ENCODE data around the gene RPL15. TPM values are rescaled to one million over a fixed set of nuclear protein-coding genes. Genes with fewer than 3 reads are reported as not detected.

RPL15 gene
- polyA plus RNA-seq, 4 donors, result 1,526 to 3,526 (median 2,791) TPM

DNA sequence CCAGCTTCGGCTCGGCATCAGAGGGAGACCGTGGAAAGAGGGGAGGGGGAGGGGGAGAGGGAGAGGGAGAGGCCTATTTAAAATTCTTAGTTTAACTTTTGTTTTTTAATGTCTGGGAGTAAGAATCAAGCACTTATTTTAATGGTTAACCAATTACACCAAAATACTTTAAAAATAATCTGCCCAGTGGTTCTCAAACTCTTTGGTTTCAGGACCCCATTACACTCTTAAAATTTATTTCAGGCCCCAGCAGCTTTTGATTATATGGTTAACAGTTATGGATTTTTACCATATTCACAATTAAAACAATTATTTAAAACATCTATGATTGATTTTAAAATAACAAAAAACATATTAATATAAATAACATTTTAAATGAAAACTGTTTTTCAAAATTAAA is 44.6 kb upstream of the RPL15 start:
- H3K4me1 ChIP-seq (ENCODE audit: control insufficient read depth in 3 of 3, insufficient read depth in 2 of 3, low read depth in 1 of 3, low read length in 2 of 3), result no peaks in the 10 kb centered on the region
- H3K4me3 ChIP-seq (ENCODE audit: low read depth in 1 of 3, low read length in 3 of 3), result no peak overlapping the region
- H3K27ac ChIP-seq (ENCODE audit: low read depth in 1 of 3, low read length in 2 of 3), result no peak overlapping the region
- H3K36me3 ChIP-seq (ENCODE audit: control insufficient read depth in 3 of 3, insufficient read depth in 2 of 3, low read depth in 1 of 3, low read length in 3 of 3), result no peaks in the 10 kb centered on the region
- 91 to 100% methylated on average over 2 to 3 of the region's 3 CpGs; no CpG with 5 or more reads in 1 of the 3 donors for WGBS, 3 donors
- DNase-seq (no peak), FAIRE-seq (no peak)
- H3K9me3 ChIP-seq (ENCODE audit: control insufficient read depth in 2 of 2, insufficient read depth in 1 of 2, low read depth in 1 of 2, low read length in 1 of 2), result no peaks in the 10 kb centered on the region
- H3K27me3 ChIP-seq (ENCODE audit: control insufficient read depth in 3 of 3, insufficient read depth in 3 of 3, low read length in 3 of 3), result no peaks in the 10 kb centered on the region

DNA sequence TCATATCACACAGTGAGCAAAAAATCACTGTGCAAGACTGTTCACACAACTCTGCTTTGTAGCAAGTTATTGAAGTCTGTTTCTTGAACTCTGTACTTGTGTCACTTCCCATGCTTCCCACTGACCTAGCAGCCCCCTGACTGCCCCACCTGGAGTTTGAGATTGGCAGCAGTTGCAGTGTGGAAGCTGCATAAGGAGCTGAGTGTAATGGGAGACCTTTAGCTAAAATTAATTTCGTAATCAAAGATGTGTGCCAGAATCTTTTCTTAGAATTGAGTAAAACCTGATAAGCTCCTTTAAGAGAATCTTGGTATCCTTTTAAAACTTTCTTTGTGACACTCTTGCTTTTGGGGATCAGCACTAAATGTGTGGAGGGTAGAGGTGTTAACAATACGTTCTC is 43.0 kb upstream of the RPL15 start:
- Histone ChIP-seq H3K36me3 (ENCODE audit: control insufficient read depth in 3 of 3, insufficient read depth in 2 of 3, low read depth in 1 of 3, low read length in 3 of 3) (peaks cover 0 to 8% (median 0%) of the 10 kb centered on the region in 3 donors), H3K9me3 (ENCODE audit: control insufficient read depth in 2 of 2, insufficient read depth in 1 of 2, low read depth in 1 of 2, low read length in 1 of 2) (peaks cover 0 to 6% of the 10 kb centered on the region in 2 donors), H3K27ac (ENCODE audit: low read depth in 1 of 3, low read length in 2 of 3) (no peak overlapping the region), H3K4me3 (ENCODE audit: low read depth in 1 of 3, low read length in 3 of 3) (no peak overlapping the region), H3K27me3 (ENCODE audit: control insufficient read depth in 3 of 3, insufficient read depth in 3 of 3, low read length in 3 of 3) (no peaks in the 10 kb centered on the region), H3K4me1 (ENCODE audit: control insufficient read depth in 3 of 3, insufficient read depth in 2 of 3, low read depth in 1 of 3, low read length in 2 of 3) (no peaks in the 10 kb centered on the region)
- WGBS, 3 donors, result 79 to 81% (median 79%) methylated on average over 2 of the region's 2 CpGs
- FAIRE-seq, result no peak
- DNase-seq, result no peak

DNA sequence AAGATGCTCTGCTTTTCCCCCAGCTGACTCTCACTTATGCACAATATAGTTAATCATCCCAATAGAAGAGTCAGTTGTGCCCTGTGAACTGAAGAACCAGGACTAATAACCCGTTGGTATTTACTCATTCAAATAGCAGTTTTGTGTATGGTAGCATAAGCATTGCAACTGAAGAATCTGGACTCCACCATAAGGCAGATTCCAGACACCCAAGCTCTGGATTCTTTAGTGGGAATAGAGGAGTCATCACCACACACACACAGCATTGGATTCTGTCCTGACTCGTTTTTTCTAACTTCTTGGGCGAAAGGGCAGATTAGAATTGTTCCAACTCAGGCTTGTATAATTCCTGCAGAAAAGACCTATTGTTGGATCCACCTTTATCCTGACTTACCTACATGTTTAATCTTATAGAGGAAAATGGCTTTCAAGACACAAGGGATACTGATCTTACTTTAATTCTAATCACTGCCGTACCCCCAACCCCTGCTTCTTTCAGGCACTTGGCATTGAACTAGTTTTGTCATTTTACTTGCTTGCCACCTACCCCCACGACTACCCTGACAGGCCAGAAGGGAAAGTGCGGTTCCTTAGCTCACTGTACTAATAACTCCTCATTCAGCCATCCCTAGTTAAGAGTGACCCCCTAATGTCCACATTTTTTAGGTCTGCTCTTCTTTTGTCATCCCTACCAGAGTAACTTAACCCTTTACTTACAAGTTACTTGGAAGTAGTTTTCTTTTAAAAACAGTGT is 42.4 kb upstream of the RPL15 start:
- Histone ChIP-seq H3K4me3 (ENCODE audit: low read depth in 1 of 3, low read length in 3 of 3) (no peak overlapping the region), H3K9me3 (ENCODE audit: control insufficient read depth in 2 of 2, insufficient read depth in 1 of 2, low read depth in 1 of 2, low read length in 1 of 2) (peaks cover 0 to 6% of the 10 kb centered on the region in 2 donors), H3K27ac (ENCODE audit: low read depth in 1 of 3, low read length in 2 of 3) (no peak overlapping the region), H3K4me1 (ENCODE audit: control insufficient read depth in 3 of 3, insufficient read depth in 2 of 3, low read depth in 1 of 3, low read length in 2 of 3) (no peaks in the 10 kb centered on the region), H3K27me3 (ENCODE audit: control insufficient read depth in 3 of 3, insufficient read depth in 3 of 3, low read length in 3 of 3) (no peaks in the 10 kb centered on the region), H3K36me3 (ENCODE audit: control insufficient read depth in 3 of 3, insufficient read depth in 2 of 3, low read depth in 1 of 3, low read length in 3 of 3) (peaks cover 0 to 10% (median 0%) of the 10 kb centered on the region in 3 donors)
- FAIRE-seq, result no peak
- DNase-seq, result no peak
- 67 to 74% (median 72%) methylated on average over 6 of the region's 6 CpGs for WGBS, 3 donors

DNA sequence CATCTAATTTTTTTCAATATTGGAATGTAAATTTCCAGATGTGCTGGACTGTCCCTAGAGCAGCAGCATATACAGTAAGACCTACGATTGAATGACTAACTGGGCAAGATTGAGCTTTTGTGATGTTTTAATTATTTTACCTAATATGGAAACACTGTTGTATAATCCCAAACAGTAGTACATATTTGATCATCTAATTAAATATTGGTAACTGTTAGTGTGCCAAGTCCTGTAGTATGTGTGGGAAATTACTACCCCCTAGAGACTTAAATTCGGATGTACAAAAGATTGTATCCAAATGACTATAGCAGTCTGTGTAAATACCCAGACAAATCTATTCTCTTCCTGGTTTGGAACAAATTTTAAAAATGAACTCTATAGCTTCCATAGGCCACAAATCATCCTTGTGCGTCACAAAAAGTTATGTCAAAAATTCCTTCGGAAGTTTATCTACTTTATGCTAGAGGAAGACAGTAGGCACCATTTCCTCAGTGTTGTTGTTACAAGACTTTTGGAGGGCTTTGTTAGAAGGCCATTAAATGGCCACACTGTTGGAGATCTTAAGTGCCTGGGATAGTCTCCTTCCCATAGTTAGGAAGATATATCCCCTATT is 41.7 kb upstream of the RPL15 start:
- Histone ChIP-seq H3K9me3 (ENCODE audit: control insufficient read depth in 2 of 2, insufficient read depth in 1 of 2, low read depth in 1 of 2, low read length in 1 of 2) (peaks cover 0 to 6% of the 10 kb centered on the region in 2 donors), H3K27me3 (ENCODE audit: control insufficient read depth in 3 of 3, insufficient read depth in 3 of 3, low read length in 3 of 3) (no peaks in the 10 kb centered on the region), H3K4me3 (ENCODE audit: low read depth in 1 of 3, low read length in 3 of 3) (no peak overlapping the region), H3K36me3 (ENCODE audit: control insufficient read depth in 3 of 3, insufficient read depth in 2 of 3, low read depth in 1 of 3, low read length in 3 of 3) (peaks cover 0 to 11% (median 0%) of the 10 kb centered on the region in 3 donors), H3K27ac (ENCODE audit: low read depth in 1 of 3, low read length in 2 of 3) (no peak overlapping the region), H3K4me1 (ENCODE audit: control insufficient read depth in 3 of 3, insufficient read depth in 2 of 3, low read depth in 1 of 3, low read length in 2 of 3) (no peaks in the 10 kb centered on the region)
- FAIRE-seq (no peak), DNase-seq (no peak)
- 82 to 93% (median 87%) methylated on average over 4 of the region's 4 CpGs for WGBS, 3 donors

DNA sequence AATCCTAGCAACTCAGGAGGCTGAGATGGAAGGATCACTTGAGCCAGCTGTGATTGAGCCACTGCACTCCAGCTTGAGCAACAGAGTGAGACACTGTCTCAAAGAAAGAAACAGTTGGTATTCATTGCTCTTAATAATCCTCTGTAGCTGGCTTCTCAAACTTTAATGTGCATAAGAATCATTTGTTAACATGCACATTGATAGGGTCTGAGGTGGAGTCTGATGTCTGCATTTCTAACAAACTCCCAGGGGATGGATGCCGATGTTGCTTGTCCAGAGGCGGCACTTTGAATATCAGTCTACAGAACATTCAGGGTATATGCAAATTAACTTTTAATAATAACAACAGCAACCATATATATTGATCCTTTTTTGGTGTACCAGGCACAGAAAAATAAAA is 40.0 kb upstream of the RPL15 start:
- FAIRE-seq, result no peak
- H3K9me3 ChIP-seq (ENCODE audit: control insufficient read depth in 2 of 2, insufficient read depth in 1 of 2, low read depth in 1 of 2, low read length in 1 of 2), result peaks cover 0 to 6% of the 10 kb centered on the region in 2 donors
- H3K27ac ChIP-seq (ENCODE audit: low read depth in 1 of 3, low read length in 2 of 3), result no peak overlapping the region
- H3K4me1 ChIP-seq (ENCODE audit: control insufficient read depth in 3 of 3, insufficient read depth in 2 of 3, low read depth in 1 of 3, low read length in 2 of 3), result no peaks in the 10 kb centered on the region
- no peak overlapping the region for H3K4me3 ChIP-seq (ENCODE audit: low read depth in 1 of 3, low read length in 3 of 3)
- 88 to 96% (median 90%) methylated on average over 2 of the region's 2 CpGs for WGBS, 3 donors
- DNase-seq, result no peak
- H3K27me3 ChIP-seq (ENCODE audit: control insufficient read depth in 3 of 3, insufficient read depth in 3 of 3, low read length in 3 of 3), result no peaks in the 10 kb centered on the region
- peaks cover 0 to 11% (median 0%) of the 10 kb centered on the region in 3 donors for H3K36me3 ChIP-seq (ENCODE audit: control insufficient read depth in 3 of 3, insufficient read depth in 2 of 3, low read depth in 1 of 3, low read length in 3 of 3)

DNA sequence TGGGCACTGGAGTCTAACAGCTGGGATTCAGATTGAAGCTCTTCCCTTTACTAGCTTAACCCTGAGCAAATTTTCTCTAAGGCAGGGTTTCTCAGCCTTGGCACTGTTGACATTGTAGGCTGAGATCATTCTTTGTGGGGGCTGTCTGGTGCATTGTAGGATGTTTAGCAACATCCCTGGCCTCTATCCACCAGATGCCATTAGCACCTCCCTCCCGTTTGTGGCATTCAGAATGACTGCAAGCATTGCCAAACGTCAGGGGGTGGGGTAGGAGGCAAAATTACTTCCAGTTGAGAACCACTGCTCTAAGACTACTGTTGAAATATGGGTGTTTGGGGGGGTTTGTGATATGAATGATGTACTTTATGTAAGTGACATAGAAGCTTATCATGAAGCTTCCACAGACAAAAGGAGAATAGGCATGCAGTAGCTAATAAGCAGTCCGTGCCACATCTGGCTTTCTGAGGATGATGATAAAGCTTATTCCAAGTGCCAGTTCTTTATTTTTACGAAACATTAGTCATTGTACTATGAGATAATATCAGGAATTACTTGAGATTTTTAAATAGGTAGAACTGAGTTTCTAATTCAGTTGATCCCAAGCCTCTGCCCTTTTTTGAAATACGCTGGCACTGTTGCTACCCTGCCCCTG is 39.5 kb upstream of the RPL15 start:
- H3K4me1 ChIP-seq (ENCODE audit: control insufficient read depth in 3 of 3, insufficient read depth in 2 of 3, low read depth in 1 of 3, low read length in 2 of 3), result no peaks in the 10 kb centered on the region

DNA sequence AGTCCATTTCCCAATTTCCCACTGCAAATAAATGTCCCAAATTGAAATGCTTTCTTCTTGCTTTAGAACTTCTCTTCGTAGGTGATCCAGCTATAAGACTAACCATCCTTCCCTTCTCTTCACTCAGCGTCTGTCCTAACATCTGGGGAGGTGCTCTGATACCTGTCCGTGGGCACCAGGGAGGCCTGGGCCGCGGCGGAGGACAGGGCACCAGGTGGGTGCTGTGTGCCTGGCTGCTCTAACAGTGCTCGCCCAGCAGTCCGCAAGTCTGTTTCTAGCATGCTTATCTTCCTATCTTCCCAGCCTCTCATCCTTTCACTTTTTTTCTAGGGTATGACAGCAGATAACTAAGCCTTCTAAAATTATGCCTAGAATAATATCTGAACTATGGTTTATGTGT is 37.4 kb upstream of the RPL15 start:
- FAIRE-seq, result no peak
- 93 to 96% (median 94%) methylated on average over 8 of the region's 8 CpGs for WGBS, 3 donors
- no peak overlapping the region for H3K4me3 ChIP-seq (ENCODE audit: low read depth in 1 of 3, low read length in 3 of 3)

More for the DNA sequence above, 39.5 kb upstream of the RPL15 start:
- Histone ChIP-seq H3K27ac (ENCODE audit: low read depth in 1 of 3, low read length in 2 of 3) (no peak overlapping the region), H3K27me3 (ENCODE audit: control insufficient read depth in 3 of 3, insufficient read depth in 3 of 3, low read length in 3 of 3) (no peaks in the 10 kb centered on the region), H3K9me3 (ENCODE audit: control insufficient read depth in 2 of 2, insufficient read depth in 1 of 2, low read depth in 1 of 2, low read length in 1 of 2) (peaks cover 0 to 6% of the 10 kb centered on the region in 2 donors), H3K4me3 (ENCODE audit: low read depth in 1 of 3, low read length in 3 of 3) (no peak overlapping the region), H3K36me3 (ENCODE audit: control insufficient read depth in 3 of 3, insufficient read depth in 2 of 3, low read depth in 1 of 3, low read length in 3 of 3) (peaks cover 0 to 13% (median 0%) of the 10 kb centered on the region in 3 donors)
- 72 to 74% (median 74%) methylated on average over 5 of the region's 5 CpGs for WGBS, 3 donors
- FAIRE-seq (no peak), DNase-seq (no peak)

DNA sequence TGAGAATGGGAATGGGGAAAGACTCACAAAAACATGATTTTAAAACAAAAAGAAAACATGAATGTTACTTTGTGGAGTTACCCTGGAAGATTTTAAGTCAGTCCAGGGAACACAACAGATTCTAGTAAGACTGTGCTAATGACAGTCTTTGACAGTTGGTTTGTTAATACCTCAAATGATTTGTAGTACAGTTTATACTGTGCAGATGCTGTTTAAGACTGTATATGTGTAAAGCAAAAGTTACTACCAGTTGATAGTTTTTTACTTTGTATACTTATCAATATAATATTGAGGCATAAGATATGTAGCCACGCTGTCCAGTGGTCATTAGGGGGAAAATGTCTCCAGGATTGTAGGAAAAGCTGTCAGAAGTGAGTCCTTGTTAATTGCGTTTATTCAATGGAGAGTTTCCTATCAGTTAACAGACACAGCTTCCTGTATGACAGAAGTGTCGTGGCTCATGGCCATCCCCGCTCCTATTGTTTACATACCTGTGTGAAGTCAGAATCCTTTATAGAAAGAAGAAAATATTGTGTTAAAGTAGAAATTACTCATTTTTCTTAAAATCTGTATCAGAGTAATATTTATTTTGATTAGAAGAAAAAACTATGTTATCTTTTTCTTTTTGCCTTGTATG is 36.1 kb upstream of the RPL15 start:
- peaks cover 0 to 6% of the 10 kb centered on the region in 2 donors for H3K9me3 ChIP-seq (ENCODE audit: control insufficient read depth in 2 of 2, insufficient read depth in 1 of 2, low read depth in 1 of 2, low read length in 1 of 2)
- whole genome bisulfite sequencing, 3 donors, result 58 to 76% (median 69%) methylated on average over 4 of the region's 4 CpGs

More for the DNA sequence above, 37.4 kb upstream of the RPL15 start:
- H3K9me3 ChIP-seq (ENCODE audit: control insufficient read depth in 2 of 2, insufficient read depth in 1 of 2, low read depth in 1 of 2, low read length in 1 of 2), result peaks cover 0 to 6% of the 10 kb centered on the region in 2 donors
- no peak overlapping the region for H3K27ac ChIP-seq (ENCODE audit: low read depth in 1 of 3, low read length in 2 of 3)
- no peaks in the 10 kb centered on the region for H3K27me3 ChIP-seq (ENCODE audit: control insufficient read depth in 3 of 3, insufficient read depth in 3 of 3, low read length in 3 of 3)
- H3K36me3 ChIP-seq (ENCODE audit: control insufficient read depth in 3 of 3, insufficient read depth in 2 of 3, low read depth in 1 of 3, low read length in 3 of 3), result peaks cover 0 to 18% (median 0%) of the 10 kb centered on the region in 3 donors
- no peak for DNase-seq
- no peaks in the 10 kb centered on the region for H3K4me1 ChIP-seq (ENCODE audit: control insufficient read depth in 3 of 3, insufficient read depth in 2 of 3, low read depth in 1 of 3, low read length in 2 of 3)

More for the DNA sequence above, 36.1 kb upstream of the RPL15 start:
- DNase-seq, result no peak
- no peak overlapping the region for H3K4me3 ChIP-seq (ENCODE audit: low read depth in 1 of 3, low read length in 3 of 3)
- no peak for FAIRE-seq
- H3K36me3 ChIP-seq (ENCODE audit: control insufficient read depth in 3 of 3, insufficient read depth in 2 of 3, low read depth in 1 of 3, low read length in 3 of 3), result peaks cover 0 to 18% (median 0%) of the 10 kb centered on the region in 3 donors
- H3K4me1 ChIP-seq (ENCODE audit: control insufficient read depth in 3 of 3, insufficient read depth in 2 of 3, low read depth in 1 of 3, low read length in 2 of 3), result no peaks in the 10 kb centered on the region
- no peak overlapping the region for H3K27ac ChIP-seq (ENCODE audit: low read depth in 1 of 3, low read length in 2 of 3)
- no peaks in the 10 kb centered on the region for H3K27me3 ChIP-seq (ENCODE audit: control insufficient read depth in 3 of 3, insufficient read depth in 3 of 3, low read length in 3 of 3)

Data from small intestine (tissue), 7 donors.